GM19240 (cell line): ENCODE data around the gene NBEA.
A peak's percentile ranks its signal among the peaks of the same experiment; 100 is the strongest.
"Not testable (repeated sequence)": the region's sequence is repeated elsewhere in the genome, so short reads cannot be mapped to it uniquely, and the experiment has no call there.

Source experiments
- DNase-seq: peaks from one replicate; pipeline ENCODE4 v3.0.0; 2011; ENCODE audit warnings: low spot score; ENCODE audit not compliant: insufficient read length

Gene NBEA, protein sequence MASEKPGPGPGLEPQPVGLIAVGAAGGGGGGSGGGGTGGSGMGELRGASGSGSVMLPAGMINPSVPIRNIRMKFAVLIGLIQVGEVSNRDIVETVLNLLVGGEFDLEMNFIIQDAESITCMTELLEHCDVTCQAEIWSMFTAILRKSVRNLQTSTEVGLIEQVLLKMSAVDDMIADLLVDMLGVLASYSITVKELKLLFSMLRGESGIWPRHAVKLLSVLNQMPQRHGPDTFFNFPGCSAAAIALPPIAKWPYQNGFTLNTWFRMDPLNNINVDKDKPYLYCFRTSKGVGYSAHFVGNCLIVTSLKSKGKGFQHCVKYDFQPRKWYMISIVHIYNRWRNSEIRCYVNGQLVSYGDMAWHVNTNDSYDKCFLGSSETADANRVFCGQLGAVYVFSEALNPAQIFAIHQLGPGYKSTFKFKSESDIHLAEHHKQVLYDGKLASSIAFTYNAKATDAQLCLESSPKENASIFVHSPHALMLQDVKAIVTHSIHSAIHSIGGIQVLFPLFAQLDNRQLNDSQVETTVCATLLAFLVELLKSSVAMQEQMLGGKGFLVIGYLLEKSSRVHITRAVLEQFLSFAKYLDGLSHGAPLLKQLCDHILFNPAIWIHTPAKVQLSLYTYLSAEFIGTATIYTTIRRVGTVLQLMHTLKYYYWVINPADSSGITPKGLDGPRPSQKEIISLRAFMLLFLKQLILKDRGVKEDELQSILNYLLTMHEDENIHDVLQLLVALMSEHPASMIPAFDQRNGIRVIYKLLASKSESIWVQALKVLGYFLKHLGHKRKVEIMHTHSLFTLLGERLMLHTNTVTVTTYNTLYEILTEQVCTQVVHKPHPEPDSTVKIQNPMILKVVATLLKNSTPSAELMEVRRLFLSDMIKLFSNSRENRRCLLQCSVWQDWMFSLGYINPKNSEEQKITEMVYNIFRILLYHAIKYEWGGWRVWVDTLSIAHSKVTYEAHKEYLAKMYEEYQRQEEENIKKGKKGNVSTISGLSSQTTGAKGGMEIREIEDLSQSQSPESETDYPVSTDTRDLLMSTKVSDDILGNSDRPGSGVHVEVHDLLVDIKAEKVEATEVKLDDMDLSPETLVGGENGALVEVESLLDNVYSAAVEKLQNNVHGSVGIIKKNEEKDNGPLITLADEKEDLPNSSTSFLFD (N-terminal part only)

DNA sequence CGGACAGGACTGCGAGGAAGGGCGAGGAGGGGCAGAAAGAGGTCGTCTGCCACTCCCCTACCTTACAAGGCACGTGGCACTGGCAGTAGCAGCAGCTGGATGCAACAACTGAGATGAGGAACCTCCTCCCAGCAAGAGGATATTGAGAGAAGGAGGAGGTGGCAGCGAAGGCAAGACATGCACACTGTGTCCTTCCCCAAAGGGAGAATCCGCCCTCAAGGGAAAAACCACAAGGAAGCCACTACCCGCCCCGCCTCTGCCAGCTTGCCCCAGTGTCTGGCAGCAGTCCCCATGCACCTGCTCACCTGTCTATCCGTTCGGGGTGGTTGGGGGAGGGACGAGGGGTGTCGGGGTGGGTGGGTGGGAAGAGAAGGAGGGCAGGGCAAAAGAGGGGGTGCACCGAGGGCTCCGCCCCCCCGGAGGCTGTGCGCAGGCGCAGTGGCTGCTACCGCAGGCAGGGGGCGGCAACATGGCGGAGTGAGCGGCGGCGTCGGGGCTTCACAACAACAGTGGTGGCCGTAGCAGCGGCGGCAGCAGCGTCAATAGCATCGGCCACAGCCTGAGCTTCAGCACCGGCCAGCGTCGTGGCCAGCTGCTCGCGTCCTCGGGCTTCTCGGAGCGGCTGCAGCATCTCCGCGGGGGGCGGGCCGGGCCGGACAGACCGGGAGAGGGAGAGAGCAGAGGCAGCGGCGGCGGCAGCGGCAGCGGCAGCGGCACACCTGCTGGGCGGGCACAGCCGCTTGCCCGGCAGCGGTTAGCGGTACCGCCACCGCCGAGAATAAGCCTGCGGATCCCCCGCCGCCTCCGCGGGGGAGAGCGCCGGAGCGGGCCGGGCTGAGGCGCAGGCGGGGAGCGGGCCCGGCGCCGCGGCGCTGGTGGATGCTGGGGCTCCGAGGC is at the start of gene NBEA:
TSS of gene NBEA (plus strand) at position 436 of the 897 bp plus-strand sequence. CDS start 551 bp downstream, outside the sequence.
- DNase-seq = peak; percentile 25

DNA sequence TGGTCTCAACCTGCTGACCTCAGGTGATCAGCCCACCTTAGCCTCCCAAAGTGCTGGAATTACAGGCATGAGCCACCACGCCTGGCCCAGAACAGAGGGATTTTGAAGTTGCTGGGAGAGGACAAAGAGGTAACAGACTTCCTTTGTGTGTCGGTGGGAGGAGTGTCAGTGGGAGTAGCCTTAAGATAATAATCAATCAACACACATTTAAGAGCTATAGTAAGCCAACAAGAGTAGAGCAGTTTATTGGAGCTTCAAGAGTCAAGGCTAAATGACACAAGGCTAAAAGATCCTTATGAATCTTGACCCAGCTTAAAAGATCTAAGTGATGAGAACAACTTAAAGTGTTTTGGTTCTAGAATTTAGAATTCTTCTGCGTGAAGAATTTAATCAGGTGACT is 47.3 kb upstream of the NBEA start:
- DNase-seq = no peak

DNA sequence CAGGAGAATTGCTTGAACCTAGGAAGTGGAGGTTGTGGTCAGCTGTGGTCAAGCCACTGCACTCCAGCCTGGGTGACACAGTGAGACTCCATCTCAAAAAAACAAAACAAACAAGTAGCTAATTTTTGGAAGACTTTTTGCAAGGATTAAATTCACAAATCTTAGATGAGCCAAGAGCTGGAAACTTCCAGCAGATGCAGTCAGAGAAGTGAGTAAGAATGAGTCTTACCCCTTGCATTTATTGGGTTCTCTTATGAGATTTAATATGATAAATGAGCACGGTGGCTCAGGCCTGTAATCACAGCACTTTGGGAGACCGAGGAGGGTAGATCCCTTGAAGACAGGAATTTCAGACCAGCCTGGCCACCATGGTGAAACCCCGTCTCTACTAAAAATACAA is 44.9 kb upstream of the NBEA start:
- DNase-seq = no peak

DNA sequence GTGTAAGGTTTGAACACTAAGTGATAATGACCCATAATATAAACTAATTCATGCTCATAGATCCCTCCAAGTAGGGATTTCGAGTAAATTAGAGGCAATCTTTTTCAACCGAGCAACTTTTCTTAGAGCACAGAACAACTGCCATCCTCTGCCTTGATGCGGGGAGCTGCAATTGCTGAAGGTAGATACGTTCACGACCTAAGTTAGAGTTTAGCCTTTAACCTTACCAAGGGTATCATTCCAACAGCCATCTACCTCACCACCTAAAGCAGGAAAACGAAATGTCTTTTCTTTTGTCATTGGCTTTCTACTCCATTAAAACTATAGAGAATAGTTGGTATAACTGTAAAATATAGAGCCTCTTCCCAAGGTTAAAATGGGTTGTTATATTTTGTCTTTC is 42.2 kb upstream of the NBEA start:
- no peak for DNase-seq

DNA sequence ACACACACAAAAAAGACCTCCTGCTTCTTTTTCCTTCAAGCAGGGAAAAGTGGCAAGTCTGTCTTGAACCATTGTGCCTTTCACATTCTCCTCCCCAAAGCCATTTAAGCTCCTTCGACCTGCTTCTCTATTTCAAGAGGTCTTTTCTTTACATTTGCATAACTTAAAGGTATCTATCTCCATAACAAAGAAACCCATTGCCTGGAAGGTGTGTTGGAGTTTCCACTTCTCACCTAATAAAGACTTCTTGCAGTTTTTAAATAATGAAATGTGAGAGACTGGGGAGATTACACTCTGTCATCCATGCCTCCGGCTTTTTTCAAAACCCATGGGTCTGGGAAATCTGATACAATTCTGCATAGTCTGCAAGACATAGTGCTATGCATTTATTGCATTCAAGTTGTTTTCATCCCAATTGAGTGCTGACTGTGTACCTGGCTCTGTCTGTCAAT is 41.8 kb upstream of the NBEA start:
- no peak for DNase-seq

DNA sequence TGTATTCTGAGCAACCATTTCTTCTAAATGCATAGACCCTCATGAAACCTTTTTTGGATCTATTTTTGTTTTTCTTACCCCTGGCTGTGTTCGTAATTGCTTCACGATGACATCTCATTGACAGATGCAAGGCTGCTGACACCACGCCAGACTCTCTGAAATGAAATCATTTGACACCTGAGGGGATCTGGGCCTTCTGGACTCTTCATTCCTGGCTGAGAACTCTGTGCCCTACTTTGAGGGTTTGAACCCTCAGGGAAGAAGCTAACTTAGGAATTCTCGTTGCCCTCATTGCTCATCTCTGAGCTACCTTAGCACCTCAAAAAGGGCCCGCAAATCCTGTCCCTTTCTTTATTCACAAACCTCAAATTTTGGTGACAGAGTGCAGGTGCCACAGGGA is 40.5 kb upstream of the NBEA start:
- DNase-seq = no peak

DNA sequence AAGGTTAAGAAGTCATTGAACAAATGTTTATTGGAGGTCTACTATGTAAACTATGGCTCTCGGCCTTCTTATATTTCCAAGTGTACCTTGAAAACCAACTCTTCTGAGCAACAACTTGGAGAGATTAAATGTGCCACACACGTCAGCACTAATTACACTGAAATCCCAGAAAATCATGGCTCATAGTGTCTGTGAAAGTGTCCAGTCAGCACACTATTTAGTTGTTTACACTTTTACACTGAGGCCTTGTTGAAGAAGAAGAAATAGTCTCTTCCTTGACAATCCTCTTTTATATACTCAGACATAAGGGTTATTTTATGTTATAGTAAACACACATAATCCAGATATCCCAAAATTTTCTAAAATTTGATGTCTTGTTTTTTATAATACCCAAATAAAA is 30.9 kb upstream of the NBEA start:
- DNase-seq = no peak

DNA sequence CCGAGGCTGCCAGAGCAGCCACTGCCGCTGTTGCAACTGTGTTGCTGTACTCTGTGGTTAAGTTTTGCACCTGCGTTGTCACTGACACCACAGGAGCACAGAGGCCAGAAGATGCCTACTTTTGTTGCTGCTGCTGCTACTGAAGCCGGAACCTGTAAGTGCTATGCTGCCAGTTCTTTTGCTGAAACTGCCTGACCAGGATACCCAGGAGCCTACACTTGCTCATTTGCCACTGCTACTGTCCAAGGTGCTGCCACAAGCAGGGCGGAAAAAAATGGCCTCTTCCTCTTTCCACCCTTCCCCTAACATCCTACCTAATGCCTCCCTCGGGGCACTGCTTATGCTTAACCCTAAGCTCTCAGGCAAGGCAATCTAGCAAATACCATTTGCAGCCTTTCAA is 29.0 kb upstream of the NBEA start:
- no peak for DNase-seq

DNA sequence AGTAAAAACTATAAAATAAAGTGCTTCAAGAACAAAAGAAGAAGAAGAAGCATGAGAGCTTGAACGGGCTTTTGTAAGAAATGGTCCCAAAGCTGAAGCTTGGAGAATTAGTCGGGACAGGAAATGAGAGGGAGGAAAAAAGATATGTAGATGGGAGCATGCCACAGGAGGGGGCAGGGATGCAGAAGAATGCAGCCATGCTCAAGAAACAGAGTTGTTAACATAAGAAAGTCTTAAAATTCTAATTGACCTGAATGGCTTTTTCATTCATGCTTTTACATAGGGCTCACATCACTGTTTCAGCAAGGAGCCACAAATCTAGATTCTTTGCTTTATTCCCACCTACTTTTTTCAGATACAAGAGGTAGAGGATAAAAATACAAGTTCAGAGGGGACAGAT is 27.7 kb upstream of the NBEA start:
- DNase-seq = no peak

DNA sequence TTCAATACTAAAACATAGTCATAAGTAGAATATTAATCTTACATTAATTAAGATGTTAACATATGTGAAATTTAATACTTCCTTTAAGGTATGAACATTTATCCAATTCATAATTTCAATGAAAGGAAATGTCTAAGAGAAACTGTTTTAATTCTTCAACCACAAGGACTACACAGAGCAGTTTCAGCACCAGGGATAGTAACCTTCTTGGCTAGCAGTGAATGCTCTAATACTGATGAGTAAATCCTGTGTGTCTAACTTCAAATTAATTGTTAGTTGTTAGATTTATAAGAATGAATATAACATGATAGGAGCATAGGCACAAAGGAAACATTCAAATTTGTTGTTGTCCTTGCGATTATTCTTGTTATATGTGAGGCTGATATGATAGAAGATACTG is 15.6 kb upstream of the NBEA start:
- no peak for DNase-seq

DNA sequence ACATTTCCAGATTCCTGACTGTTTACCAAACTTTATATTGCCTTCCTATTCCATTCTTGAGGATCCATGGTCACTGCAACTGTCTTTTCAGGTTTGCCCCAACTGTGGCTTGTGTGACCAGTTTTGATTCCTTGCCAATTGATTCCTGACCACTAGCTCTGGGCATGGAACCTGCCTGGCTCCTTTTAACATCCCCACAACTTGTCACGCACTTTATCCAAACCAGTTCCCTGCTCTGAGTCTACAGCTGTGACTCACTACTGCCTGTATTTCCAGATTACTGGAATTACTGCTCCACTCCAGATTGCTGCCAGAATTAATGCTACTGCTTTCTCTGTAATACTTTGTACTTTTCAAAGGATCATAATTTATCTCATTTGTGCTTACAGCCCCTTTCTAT is 13.4 kb upstream of the NBEA start:
- not testable (repeated sequence) for DNase-seq

DNA sequence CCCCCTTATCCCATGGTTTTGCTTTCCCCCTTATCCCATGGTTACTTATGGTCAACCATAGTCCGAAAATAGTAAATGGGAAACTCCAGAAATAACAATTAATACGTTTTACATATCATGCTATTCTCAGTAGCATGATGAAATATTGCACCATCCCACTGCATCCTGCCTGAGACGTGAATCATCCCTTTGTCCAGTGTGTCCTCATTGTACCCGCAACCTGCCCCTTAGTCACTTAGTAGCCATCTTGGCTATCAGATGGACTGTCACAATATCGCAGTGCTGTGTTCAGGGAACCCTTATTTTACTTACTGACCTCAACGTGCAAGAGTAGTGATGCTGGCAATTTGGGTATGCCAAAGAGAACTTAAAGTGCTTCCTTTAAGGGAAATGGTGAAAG is 10.5 kb upstream of the NBEA start:
- no peak for DNase-seq

DNA sequence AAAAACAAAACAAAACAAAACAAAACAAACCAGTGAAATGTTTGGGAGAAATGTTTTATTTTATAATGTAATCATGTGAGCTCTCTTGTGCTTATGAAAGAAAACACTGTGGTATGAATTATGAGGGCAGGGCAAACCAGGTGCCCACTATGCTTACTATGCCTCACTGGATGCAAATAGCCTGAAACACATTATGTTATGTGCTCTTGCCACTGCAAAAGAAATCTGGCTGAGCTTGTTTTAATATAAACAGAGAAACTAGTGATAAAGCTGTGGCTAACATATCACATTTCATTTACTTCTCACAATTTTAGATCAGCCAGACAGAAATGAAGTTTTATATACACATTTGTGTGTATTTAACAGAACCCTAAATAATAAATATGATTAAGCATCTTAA is 8.7 kb upstream of the NBEA start:
- no peak for DNase-seq

DNA sequence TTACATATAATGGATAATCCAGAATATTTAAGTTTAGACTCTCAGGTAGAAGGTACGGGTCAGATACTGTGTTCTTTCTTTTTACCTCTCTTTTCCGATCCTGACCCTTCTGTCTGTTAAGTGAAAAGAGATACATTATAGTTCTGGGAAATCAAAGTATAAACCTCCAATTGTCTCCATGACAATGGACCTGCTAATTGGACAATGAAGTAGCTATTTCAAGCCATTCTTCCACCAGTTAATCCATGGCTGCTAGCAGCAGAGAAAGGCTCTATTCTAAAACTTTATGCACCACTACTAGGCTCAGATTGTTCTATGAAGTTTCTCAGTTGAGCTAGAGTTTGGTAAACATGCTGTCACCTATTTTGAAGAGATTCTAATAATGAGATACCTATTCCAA is 8.3 kb upstream of the NBEA start:
- no peak for DNase-seq

DNA sequence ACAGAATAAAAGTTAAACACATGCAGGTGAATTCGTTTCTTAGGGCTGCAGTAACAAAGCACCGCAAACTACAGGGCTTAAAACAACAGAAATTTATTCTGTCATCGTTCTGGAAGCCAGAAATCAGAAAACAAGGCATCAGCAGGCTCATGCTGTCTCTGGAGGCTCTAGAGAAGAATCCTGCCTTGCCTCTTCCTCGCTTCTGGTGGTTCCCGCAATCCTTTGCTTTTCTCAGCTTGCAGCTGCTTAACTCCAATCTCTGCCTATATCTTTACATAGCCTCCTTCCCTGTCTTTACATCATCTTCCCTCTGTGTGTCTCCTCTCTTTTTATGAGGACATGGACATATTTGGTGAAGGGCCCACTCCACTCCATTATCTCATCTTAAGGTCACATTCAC is 6.2 kb upstream of the NBEA start:
- no peak for DNase-seq

DNA sequence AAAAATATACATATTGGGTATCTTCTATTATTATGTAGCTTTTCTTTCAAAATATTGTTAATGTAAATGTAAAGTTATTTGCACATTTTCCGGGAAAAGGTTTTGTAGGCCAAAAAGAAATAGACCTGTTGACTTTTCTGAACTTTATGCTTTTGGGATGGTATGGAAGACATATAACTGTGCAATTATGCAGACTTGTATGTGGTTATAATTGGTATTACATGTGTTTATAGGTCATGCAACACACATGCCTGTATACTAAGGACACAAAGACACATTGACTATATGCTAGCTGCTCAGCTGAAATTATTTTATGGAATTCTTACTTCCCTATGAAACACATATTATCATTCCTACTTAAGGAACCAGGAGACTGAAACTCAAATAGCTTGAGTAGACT is 2.3 kb upstream of the NBEA start:
- DNase-seq = no peak

DNA sequence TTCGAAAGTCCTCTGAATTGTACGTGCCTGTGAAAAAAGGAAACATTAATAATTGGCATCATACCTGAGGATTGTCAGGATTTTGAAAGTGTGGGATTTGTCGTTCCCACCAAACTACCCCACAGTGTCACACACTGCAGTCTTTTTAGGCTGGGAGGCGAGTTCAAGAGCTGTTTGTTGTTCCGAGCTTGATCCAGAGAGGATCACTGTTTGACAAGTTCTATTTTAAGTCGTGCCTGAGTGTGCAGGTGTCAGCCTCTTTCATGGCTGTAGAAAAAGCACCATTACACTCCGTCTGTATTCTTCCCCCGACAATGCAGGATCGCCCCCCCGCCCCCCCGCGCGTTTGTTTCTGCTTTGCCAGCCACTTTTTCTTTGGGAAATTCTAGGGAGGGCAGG is 635 bp upstream of the NBEA start:
- DNase-seq = no peak

DNA sequence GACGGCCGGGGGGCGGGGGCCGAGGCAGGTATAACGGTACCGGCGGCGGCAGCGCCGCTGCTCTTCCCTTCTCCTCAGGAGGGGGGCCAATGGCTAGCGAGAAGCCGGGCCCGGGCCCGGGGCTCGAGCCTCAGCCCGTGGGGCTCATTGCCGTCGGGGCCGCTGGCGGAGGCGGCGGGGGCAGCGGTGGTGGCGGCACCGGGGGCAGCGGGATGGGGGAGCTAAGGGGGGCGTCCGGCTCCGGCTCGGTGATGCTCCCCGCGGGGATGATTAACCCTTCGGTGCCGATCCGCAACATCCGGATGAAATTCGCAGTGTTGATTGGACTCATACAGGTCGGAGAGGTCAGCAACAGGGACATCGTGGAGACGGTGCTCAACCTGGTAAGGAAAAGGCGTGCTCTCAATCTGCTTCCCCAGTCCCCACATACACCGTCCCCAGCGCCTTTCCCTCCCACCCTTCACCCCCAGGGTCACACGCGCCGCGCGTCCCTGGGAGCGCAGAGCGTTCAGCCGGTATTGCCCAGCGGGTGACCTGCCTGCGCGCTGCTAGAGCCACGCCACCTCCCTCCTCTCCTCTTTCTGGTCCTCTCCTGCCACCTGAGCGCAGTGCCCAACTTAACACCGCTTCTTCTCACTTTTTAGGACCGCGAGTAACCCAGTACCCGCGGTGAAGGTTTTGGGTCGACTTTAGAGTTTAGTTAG is 814 bp downstream of the NBEA start:
- DNase-seq = no peak

DNA sequence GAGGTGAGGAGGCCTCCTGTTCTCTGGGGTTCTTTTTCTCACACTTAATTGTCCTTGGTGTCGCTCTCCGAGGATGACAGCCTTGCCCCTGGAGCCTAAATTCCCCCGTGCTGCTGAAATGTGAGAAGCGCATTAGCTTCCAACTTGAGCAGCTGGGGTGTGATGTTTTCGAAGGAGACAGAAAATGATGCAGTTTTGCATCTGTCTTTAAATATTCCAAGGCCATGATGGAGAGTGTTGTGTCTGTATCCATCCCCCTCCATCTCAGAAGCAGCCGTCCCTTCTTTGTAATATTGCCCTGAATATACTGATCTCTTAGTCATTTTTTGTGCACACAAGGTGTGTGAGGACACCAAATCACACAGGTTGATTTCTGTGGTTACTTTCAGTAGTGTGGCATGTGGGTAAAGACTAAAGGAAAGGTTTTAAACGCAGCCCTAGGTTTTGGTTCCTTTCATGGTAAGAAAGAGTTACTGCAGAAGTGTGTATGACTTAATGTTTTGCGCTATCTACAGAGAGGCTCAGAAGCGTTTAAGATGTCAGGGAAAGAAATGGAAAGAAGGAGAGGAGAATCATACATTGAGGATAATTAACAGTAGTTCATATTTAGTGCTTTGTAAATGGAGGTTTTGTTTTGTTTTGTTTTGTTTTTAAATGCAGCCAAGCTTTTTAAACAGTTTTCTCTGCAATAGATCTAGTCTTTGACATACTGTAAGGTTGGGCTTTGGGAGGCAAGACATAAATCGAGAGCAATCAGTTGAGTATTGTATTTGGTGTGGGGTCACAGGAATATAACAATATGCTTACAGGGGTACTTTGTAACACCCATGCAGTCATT is 1.6 kb downstream of the NBEA start:
- DNase-seq = no peak

DNA sequence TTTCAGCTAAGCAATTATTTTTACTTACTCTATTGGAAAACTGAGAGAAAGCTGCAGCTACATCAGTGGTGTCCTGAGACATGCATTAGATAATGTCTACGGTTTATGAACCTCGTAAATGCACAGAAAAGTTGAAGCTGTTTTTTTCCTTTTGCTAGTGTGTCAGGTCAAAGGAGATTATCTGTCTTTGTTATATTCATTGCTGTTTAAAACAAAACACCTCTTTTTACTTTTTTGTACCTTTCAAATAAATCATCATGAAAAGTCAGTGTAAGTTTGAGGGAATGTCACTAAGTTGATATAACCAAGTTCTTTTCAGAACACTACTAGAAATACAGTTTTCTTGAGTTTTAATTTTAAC is 2.2 kb downstream of the NBEA start:
- no peak for DNase-seq
